Left lung (tissue), 10 donors: ENCODE measurements around the gene TFDP1. TPM values are rescaled to one million over a fixed set of nuclear protein-coding genes. Genes with fewer than 3 reads are reported as not detected.

ENCODE experiments used
- ATAC-seq: fragments of 200-7000 bp; cut with Tn5 transposase; one replicate; pipeline ENCODE4 v1.9.1; 2020; ENCODE audit warnings: moderate library complexity
- DNase-seq, 4 donors: peaks; one replicate each; pipeline ENCODE4 v3.0.0-alpha.2; 2013 to 2020
- H3K27ac ChIP-seq, 2 donors: fragments of 200-600 bp; sonication (generic) in 1 of 2; one replicate each; pipeline versions ENCODE4 v1.5.0 to v1.8.0; 2020 to 2021
- H3K27me3 ChIP-seq, 2 donors: fragments of 200-600 bp; sonication (generic) in 1 of 2; one replicate each; pipeline versions ENCODE4 v1.5.0 to v1.8.0; 2020 to 2021
- H3K36me3 ChIP-seq, 2 donors: fragments of 200-600 bp; sonication (generic) in 1 of 2; one replicate each; pipeline versions ENCODE4 v1.5.0 to v1.8.0; 2020 to 2021
- H3K4me1 ChIP-seq, 2 donors: fragments of 200-600 bp; one replicate each; pipeline ENCODE4 v1.8.0; 2021
- H3K4me3 ChIP-seq, 2 donors: fragments of 200-600 bp; sonication (generic) in 1 of 2; one replicate each; pipeline versions ENCODE4 v1.5.0 to v1.8.0; 2020 to 2021; ENCODE audit warnings: mild to moderate bottlenecking in 1 of 2
- H3K9me3 ChIP-seq, 2 donors: fragments of 200-600 bp; sonication (generic) in 1 of 2; one replicate each; pipeline versions ENCODE4 v1.5.0 to v1.8.0; 2020 to 2021
- CTCF ChIP-seq, 2 donors: fragments of 200-600 bp; sonication (generic) in 1 of 2; IDR thresholded peaks; one replicate each; pipeline versions ENCODE4 v1.5.0 to v1.8.0; 2021; ENCODE audit warnings: antibody characterized with exemption in 2 of 2
- intact Hi-C, 2 donors: fragments of 100-400 bp; cut with DNase I; formaldehyde crosslinking; loops; one replicate each; pipeline versions ENCODE4 v1.11.2 to v1.14.2; 2022
- polyA plus RNA-seq, 6 donors: library from polyadenylated mRNA; unstranded; fragments of 120-200 nt; gene quantifications; one replicate each; pipeline ENCODE4 v1.2.1, GENCODE V29; 2013; ENCODE audit not compliant: insufficient read length in 6 of 6
- total RNA-seq, 2 donors: library from RNA; stranded (reverse); fragmentation: NEBNext Ultra II Directional; extraction: Animal tissue kit (Norgen Biotek cat#: 25700); gene quantifications; one replicate each; pipeline ENCODE4 v1.2.1, GENCODE V29; 2021
- donor health status: DM: no; HTN: yes; CAD: no.
- donor health status: DM: no; HTN: no; CAD: no.

The TFDP1 gene
- total and polyA plus RNA-seq, 8 donors: 48.8 to 99.5 (median 81.7) TPM

GRCh38 chr13:113652404-113653263 lies 68.1 kb downstream of the TFDP1 start:
- no peak for TF ChIP-seq CTCF (IDR thresholded peaks at IDR 0.05)
- Histone ChIP-seq H3K4me3 (no peak overlapping the region), H3K4me1 (peaks cover 0 to 2% of the 10 kb centered on the region in 2 donors), H3K9me3 (no peaks in the 10 kb centered on the region), H3K27me3 (no peaks in the 10 kb centered on the region), H3K27ac (no peak overlapping the region), H3K36me3 (no peaks in the 10 kb centered on the region)
- DNase-seq (peak in 2 of 4 donors; percentile 15 to 57), ATAC-seq (no peak)
- intact Hi-C loops: no loop called here

GRCh38 chr13:113653264-113654174 lies 69.0 kb downstream of the TFDP1 start:
- ATAC-seq: no peak
- TF ChIP-seq CTCF (IDR thresholded peaks at IDR 0.05): no peak
- Histone ChIP-seq H3K4me1 (no peaks in the 10 kb centered on the region), H3K9me3 (no peaks in the 10 kb centered on the region), H3K4me3 (no peak overlapping the region), H3K27me3 (no peaks in the 10 kb centered on the region), H3K27ac (no peak overlapping the region), H3K36me3 (no peaks in the 10 kb centered on the region)
- DNase-seq: peak in 2 of 4 donors; percentile 17 to 59
- intact Hi-C loops: no loop called here

- intact Hi-C loops: no loop called here
- no peaks in the 10 kb centered on the region for H3K27me3 ChIP-seq
- no peaks in the 10 kb centered on the region for H3K36me3 ChIP-seq
- H3K9me3 ChIP-seq: no peaks in the 10 kb centered on the region
- no peak for ATAC-seq
- TF ChIP-seq CTCF (IDR thresholded peaks at IDR 0.05): no peak
- peak in 1 of 4 donors; percentile 9 for DNase-seq
- no peaks in the 10 kb centered on the region for H3K4me1 ChIP-seq
- no peak overlapping the region for H3K4me3 ChIP-seq
- no peak overlapping the region for H3K27ac ChIP-seq
Measured at GRCh38 chr13:113654175-113654560, 69.6 kb downstream of the TFDP1 start.

GRCh38 chr13:113654591-113655345 lies 70.2 kb downstream of the TFDP1 start:
- Histone ChIP-seq H3K9me3 (no peaks in the 10 kb centered on the region), H3K4me3 (no peak overlapping the region), H3K36me3 (no peaks in the 10 kb centered on the region), H3K4me1 (no peaks in the 10 kb centered on the region), H3K27ac (no peak overlapping the region), H3K27me3 (no peaks in the 10 kb centered on the region)
- ATAC-seq (no peak), DNase-seq (peak in 2 of 4 donors; percentile 16 to 71)
- TF ChIP-seq CTCF (IDR thresholded peaks at IDR 0.05): no peak
- intact Hi-C loops: no loop called here
